Brain microvascular endothelial cell (primary cell): ENCODE results near the gene MEIOB.

Source experiments
- DNase-seq: peaks from one replicate; pipeline ENCODE4 v3.0.0-alpha.2; 2020
- H3K27ac ChIP-seq: fragments of 250-450 bp; sonication (Bioruptor Pico); 2 replicates; pipeline ENCODE4 v1.5.1; 2020; ENCODE audit warnings: mild to moderate bottlenecking, moderate library complexity
- H3K27me3 ChIP-seq: fragments of 250-450 bp; sonication (Bioruptor Pico); replicated peaks from 2 replicates; pipeline ENCODE4 v1.5.1; 2020; ENCODE audit warnings: mild to moderate bottlenecking
- H3K36me3 ChIP-seq: fragments of 250-450 bp; sonication (Bioruptor Pico); replicated peaks from 2 replicates; pipeline ENCODE4 v1.5.1; 2020; ENCODE audit warnings: mild to moderate bottlenecking
- H3K4me3 ChIP-seq: 2 replicates; pipeline ENCODE4 v1.5.1; 2011; ENCODE audit warnings: low read depth, mild to moderate bottlenecking, control low read depth, low read length, moderate library complexity
- in situ Hi-C: cut with HindIII; loops from 2 replicates; pipeline ENCODE4 v1.10.0; 2017; ENCODE audit warnings: low sequenced_read_pairs, low pct_ligation_motif_present
- TF ChIP-seq, protein P1 (sequence below): IDR thresholded peaks from 2 replicates; pipeline ENCODE4 v1.5.1; 2011; ENCODE audit warnings: low read depth, mild to moderate bottlenecking, moderate library complexity, low read length, control low read depth, inconsistent platforms; ENCODE audit errors: missing control alignments

The MEIOB gene

DNA sequence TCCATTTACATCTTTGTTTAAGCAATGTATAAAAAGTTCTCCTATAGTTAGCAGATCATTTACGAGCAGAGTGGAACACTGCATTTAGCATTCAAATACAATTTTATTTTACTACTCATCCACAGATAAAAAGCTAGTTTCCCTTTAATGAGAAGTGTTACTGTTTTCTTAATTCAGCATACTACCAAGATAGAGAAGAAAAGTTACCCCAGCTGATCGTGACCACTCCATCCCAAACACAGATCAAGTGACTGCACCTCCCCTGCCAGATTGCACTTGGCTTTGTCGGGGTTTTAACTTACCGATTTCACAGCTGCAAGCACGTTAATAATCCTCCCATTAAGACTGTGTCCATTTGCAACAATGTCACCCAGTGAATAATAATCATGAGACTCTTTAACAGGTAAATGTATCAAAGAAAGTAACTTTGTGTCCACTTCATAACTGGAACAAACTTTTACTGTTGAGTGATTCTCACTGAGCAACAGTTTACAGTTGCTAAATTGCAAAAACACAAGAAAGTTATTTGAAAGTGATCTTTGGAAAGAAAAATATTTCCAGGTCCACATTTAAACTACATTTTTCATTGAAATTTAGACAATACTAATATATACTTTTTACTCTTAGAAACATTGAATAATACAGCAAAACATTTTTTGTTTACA lies 14.4 kb downstream of the MEIOB start:
- H3K36me3 ChIP-seq = no peaks in the 10 kb centered on the region
- peaks cover 10% of the 10 kb centered on the region for H3K27me3 ChIP-seq
- H3K4me3 ChIP-seq = no peak overlapping the region
- TF ChIP-seq, protein P1, sequence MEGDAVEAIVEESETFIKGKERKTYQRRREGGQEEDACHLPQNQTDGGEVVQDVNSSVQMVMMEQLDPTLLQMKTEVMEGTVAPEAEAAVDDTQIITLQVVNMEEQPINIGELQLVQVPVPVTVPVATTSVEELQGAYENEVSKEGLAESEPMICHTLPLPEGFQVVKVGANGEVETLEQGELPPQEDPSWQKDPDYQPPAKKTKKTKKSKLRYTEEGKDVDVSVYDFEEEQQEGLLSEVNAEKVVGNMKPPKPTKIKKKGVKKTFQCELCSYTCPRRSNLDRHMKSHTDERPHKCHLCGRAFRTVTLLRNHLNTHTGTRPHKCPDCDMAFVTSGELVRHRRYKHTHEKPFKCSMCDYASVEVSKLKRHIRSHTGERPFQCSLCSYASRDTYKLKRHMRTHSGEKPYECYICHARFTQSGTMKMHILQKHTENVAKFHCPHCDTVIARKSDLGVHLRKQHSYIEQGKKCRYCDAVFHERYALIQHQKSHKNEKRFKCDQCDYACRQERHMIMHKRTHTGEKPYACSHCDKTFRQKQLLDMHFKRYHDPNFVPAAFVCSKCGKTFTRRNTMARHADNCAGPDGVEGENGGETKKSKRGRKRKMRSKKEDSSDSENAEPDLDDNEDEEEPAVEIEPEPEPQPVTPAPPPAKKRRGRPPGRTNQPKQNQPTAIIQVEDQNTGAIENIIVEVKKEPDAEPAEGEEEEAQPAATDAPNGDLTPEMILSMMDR = no peak
- no peak overlapping the region for H3K27ac ChIP-seq
- in situ Hi-C loops = no loop called here
- no peak for DNase-seq

DNA sequence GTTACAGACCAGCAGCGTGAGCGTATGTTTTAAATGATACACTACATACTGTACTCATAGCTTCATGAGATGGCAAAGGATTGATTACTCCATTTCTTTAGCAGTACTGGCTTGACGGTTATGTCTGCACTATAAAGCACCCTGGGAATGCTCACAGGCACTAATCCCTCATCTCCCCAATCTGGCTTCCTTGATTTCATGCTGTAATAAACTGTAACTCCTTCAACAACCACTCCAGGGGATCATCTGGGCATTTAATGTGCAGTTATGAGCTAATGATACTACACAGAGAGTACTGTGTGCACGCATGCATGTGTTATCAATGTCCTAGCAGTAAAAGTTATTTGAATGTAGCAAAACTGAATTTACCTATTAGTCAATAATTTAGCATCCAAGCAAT lies 20.2 kb downstream of the MEIOB start:
- Histone ChIP-seq H3K27me3 (peaks cover 3% of the 10 kb centered on the region), H3K36me3 (no peaks in the 10 kb centered on the region), H3K4me3 (no peak overlapping the region), H3K27ac (no peak overlapping the region)
- DNase-seq = no peak
- TF ChIP-seq, protein P1 = no peak
- in situ Hi-C loops = no loop called here

DNA sequence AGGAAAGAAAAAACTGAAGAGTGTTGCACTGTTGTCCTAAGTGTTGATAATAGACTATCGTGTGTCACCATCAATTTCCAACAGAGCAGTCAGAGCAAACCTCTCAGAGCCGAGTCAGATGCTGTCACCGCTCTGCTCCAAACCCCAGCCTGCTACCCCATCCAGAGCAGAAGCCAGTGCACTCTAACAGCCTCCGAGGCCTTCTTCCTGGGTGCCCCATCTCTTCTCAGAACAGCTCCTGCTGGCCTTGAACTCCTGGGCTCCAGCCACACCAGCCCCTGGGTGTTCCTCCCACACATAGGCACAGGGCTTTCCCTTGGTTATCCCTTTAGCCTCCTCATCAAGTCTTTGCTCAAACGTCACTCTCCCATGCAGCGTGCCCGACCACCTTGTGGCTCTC lies 21.0 kb downstream of the MEIOB start:
- in situ Hi-C loops = no loop called here
- no peak for DNase-seq
- peaks cover 3% of the 10 kb centered on the region for H3K27me3 ChIP-seq
- H3K4me3 ChIP-seq = no peak overlapping the region
- no peaks in the 10 kb centered on the region for H3K36me3 ChIP-seq
- H3K27ac ChIP-seq = no peak overlapping the region
- TF ChIP-seq, protein P1 = no peak

DNA sequence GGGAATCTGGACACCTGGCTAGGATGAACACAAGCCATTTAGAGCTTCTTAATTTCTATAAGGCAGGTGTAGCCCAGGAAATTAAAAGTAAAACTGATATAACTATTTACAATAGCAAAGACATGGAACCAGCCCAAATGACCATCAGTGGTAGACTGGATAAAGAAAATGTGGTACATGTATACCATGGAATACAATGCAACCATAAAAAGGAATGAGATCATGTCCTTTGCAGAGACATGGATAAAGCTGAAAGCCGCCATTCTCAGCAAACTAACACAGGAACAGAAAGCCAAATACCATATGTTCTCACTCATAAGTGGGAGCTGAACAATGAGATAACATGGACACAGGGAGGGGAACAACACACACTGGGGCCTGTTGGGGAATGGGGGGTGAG lies 25.5 kb downstream of the MEIOB start:
- H3K27me3 ChIP-seq = no peaks in the 10 kb centered on the region
- H3K36me3 ChIP-seq = no peaks in the 10 kb centered on the region
- no peak for DNase-seq
- no peak overlapping the region for H3K4me3 ChIP-seq
- in situ Hi-C loops = no loop called here
- H3K27ac ChIP-seq = no peak overlapping the region
- TF ChIP-seq, protein P1 = no peak

DNA sequence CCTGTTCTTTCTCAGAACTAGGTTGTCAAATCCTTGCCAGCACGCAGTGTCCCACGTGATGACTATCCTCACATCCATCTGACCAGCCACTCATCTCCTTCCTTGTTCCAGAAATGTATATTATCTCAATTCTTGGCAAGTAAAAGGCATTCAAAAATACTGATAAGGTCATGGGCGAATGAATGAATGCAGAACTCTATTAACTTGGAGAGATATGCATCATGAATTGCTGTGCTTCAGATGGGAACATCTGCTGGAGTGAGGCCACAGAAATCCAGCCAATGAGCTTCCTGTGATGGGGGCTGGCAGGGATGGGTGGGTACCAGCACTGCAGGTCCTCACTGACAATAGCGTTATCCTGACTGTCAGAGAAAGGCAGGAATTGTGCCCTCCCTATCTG lies 26.0 kb downstream of the MEIOB start:
- Histone ChIP-seq H3K27ac (no peak overlapping the region), H3K27me3 (no peaks in the 10 kb centered on the region), H3K36me3 (no peaks in the 10 kb centered on the region), H3K4me3 (no peak overlapping the region)
- TF ChIP-seq, protein P1 = no peak
- in situ Hi-C loops = no loop called here
- no peak for DNase-seq

DNA sequence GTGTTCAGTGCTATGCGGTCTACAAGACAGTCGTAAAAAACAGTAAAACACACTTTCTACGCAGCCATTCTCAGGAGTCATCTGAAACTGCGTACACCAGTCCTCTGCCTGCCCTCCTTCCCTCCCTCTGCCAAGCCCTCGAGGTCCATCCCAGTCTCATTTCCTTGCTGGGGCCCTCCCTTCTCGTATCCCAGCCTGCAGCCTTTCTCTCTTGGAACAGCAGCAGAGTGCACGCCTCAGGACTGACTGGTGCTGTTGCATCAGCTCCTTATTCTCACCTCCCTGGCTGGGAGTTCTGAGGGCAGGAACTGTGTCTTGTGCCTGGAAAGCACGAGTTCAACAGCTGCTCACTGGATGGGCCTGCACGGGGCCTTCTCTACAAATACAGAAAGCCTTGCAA lies 32.4 kb downstream of the MEIOB start:
- Histone ChIP-seq H3K36me3 (no peaks in the 10 kb centered on the region), H3K27ac (no peak overlapping the region), H3K27me3 (no peaks in the 10 kb centered on the region), H3K4me3 (no peak overlapping the region)
- in situ Hi-C loops = no loop called here
- no peak for DNase-seq
- TF ChIP-seq, protein P1 = no peak
